K562 (cell line): ENCODE measurements around the gene SLAMF6. TPM values are rescaled to one million over a fixed set of nuclear protein-coding genes. Genes with fewer than 3 reads are reported as not detected.

ENCODE experiments used
- CHCHD3 ChIP-seq: fragments of 250-450 bp; sonication (Bioruptor Pico); IDR thresholded peaks from 2 replicates; pipeline ENCODE4 v2.1.2; 2022; ENCODE audit warnings: mild to moderate bottlenecking
- SLC30A9 ChIP-seq: fragments of 250-450 bp; sonication (Bioruptor Pico); IDR thresholded peaks from 2 replicates; pipeline ENCODE4 v1.8.0; 2022; ENCODE audit warnings: mild to moderate bottlenecking, moderate library complexity
- TOE1 ChIP-seq, 2 experiments: fragments of 450-650 bp in 1 of 2; sonication (generic) in 1 of 2; formaldehyde crosslinking in 1 of 2; IDR thresholded peaks; 2 replicates each; pipeline versions ENCODE4 v1.7.1 to v1.8.0; 2016 to 2022; ENCODE audit warnings: borderline replicate concordance in 2 of 2, mild to moderate bottlenecking in 2 of 2, antibody characterized with exemption in 1 of 2, inconsistent platforms in 1 of 2, low read depth in 1 of 2, missing genetic modification reagents in 1 of 2, moderate library complexity in 1 of 2
- polyA plus RNA-seq, 8 experiments: library from polyadenylated mRNA; depleted of rRNA in 4 of 8; stranded (reverse) in 5 of 8; unstranded in 3 of 8; fragments of >200 nt; fragmentation: Nextera tagmentation in 2 of 8; fragmentation: Illumina TruSeq in 1 of 8; extraction: Ambion mirVana in 2 of 8; extraction: Trizol in 1 of 8; gene quantifications; 2 replicates each; pipeline versions ENCODE4 v1.2.1 to v1.2.3, GENCODE V29; 2011 to 2014; ENCODE audit warnings: inconsistent platforms in 1 of 8, missing spikeins in 1 of 8
- total RNA-seq, 7 experiments: library from RNA; depleted of rRNA in 6 of 7; stranded (reverse); fragments of >200 nt in 6 of 7; fragmentation: Illumina TruSeq in 2 of 7; extraction: Trizol in 2 of 7; gene quantifications; 2 replicates each; pipeline versions ENCODE4 v1.2.1 to v1.2.3, GENCODE V29; 2011 to 2021; ENCODE audit warnings: low replicate concordance in 1 of 7
- TF ChIP-seq, protein P1 (sequence below): fragments of 450-650 bp; IDR thresholded peaks from 2 replicates; pipeline ENCODE4 v1.6.1; 2016; ENCODE audit warnings: mild to moderate bottlenecking, moderate library complexity
- TF ChIP-seq, protein P2 (sequence below): sonication (generic); formaldehyde crosslinking; IDR thresholded peaks from 2 replicates; pipeline ENCODE4 v1.9.0; 2022; ENCODE audit warnings: mild to moderate bottlenecking, missing genetic modification reagents
- TF ChIP-seq, protein P3 (sequence below): fragments of 200-400 bp; formaldehyde crosslinking; IDR thresholded peaks from 2 replicates; pipeline ENCODE4 v1.6.1; 2017; ENCODE audit warnings: mild to moderate bottlenecking, low read depth, low read length, moderate library complexity
- TF ChIP-seq, protein P4 (sequence below), 2 experiments: IDR thresholded peaks in 1 of 2; conservative IDR thresholded peaks in 1 of 2; 2 replicates each; pipeline ENCODE4 v1.6.1; 2016; ENCODE audit warnings: low read depth in 2 of 2, mild to moderate bottlenecking in 1 of 2, missing compliant biosample characterization in 1 of 2, missing genetic modification characterization in 1 of 2, moderate library complexity in 1 of 2

The SLAMF6 gene
- total and polyA plus RNA-seq, 9 of the 15 experiments (the other 6 are each of a cell fraction or from before 2014, with no cell fraction given): 0.56 to 4.8 (median 1.1) TPM

DNA sequence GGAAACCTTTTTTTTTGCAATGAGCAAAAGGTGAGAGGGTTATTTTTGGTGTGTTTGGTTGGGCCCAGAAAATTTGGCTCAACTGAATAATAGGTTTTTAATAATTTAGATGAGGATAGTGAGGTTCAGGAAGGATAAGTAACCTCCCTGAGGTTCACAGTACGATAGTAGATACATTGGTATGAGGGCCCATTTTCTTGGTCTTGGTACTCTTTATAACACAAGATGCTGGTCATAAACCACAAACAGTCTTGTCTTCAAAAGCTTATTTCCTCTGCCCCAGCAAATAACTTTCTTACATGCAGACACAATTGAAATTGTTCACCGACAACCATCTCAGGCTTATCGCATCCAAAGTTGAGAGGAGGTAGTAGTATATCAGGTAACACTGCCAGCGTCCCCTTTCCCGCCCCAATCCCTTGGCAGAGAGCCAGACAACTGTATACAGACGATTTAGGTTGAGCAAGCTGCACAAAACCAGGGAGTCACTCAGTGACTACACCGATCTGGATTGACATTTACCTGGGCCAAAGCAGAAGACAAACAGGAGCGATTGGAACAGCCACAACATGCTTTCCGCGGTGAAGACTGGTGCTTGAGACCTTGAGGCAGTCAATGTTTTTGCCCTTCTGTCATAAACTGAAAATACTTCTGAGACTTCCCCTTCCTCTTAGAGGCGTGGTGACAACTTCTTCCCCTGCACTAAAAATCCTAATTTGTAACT is at the start of gene SLAMF6 (continued):
- TF ChIP-seq, protein P1, sequence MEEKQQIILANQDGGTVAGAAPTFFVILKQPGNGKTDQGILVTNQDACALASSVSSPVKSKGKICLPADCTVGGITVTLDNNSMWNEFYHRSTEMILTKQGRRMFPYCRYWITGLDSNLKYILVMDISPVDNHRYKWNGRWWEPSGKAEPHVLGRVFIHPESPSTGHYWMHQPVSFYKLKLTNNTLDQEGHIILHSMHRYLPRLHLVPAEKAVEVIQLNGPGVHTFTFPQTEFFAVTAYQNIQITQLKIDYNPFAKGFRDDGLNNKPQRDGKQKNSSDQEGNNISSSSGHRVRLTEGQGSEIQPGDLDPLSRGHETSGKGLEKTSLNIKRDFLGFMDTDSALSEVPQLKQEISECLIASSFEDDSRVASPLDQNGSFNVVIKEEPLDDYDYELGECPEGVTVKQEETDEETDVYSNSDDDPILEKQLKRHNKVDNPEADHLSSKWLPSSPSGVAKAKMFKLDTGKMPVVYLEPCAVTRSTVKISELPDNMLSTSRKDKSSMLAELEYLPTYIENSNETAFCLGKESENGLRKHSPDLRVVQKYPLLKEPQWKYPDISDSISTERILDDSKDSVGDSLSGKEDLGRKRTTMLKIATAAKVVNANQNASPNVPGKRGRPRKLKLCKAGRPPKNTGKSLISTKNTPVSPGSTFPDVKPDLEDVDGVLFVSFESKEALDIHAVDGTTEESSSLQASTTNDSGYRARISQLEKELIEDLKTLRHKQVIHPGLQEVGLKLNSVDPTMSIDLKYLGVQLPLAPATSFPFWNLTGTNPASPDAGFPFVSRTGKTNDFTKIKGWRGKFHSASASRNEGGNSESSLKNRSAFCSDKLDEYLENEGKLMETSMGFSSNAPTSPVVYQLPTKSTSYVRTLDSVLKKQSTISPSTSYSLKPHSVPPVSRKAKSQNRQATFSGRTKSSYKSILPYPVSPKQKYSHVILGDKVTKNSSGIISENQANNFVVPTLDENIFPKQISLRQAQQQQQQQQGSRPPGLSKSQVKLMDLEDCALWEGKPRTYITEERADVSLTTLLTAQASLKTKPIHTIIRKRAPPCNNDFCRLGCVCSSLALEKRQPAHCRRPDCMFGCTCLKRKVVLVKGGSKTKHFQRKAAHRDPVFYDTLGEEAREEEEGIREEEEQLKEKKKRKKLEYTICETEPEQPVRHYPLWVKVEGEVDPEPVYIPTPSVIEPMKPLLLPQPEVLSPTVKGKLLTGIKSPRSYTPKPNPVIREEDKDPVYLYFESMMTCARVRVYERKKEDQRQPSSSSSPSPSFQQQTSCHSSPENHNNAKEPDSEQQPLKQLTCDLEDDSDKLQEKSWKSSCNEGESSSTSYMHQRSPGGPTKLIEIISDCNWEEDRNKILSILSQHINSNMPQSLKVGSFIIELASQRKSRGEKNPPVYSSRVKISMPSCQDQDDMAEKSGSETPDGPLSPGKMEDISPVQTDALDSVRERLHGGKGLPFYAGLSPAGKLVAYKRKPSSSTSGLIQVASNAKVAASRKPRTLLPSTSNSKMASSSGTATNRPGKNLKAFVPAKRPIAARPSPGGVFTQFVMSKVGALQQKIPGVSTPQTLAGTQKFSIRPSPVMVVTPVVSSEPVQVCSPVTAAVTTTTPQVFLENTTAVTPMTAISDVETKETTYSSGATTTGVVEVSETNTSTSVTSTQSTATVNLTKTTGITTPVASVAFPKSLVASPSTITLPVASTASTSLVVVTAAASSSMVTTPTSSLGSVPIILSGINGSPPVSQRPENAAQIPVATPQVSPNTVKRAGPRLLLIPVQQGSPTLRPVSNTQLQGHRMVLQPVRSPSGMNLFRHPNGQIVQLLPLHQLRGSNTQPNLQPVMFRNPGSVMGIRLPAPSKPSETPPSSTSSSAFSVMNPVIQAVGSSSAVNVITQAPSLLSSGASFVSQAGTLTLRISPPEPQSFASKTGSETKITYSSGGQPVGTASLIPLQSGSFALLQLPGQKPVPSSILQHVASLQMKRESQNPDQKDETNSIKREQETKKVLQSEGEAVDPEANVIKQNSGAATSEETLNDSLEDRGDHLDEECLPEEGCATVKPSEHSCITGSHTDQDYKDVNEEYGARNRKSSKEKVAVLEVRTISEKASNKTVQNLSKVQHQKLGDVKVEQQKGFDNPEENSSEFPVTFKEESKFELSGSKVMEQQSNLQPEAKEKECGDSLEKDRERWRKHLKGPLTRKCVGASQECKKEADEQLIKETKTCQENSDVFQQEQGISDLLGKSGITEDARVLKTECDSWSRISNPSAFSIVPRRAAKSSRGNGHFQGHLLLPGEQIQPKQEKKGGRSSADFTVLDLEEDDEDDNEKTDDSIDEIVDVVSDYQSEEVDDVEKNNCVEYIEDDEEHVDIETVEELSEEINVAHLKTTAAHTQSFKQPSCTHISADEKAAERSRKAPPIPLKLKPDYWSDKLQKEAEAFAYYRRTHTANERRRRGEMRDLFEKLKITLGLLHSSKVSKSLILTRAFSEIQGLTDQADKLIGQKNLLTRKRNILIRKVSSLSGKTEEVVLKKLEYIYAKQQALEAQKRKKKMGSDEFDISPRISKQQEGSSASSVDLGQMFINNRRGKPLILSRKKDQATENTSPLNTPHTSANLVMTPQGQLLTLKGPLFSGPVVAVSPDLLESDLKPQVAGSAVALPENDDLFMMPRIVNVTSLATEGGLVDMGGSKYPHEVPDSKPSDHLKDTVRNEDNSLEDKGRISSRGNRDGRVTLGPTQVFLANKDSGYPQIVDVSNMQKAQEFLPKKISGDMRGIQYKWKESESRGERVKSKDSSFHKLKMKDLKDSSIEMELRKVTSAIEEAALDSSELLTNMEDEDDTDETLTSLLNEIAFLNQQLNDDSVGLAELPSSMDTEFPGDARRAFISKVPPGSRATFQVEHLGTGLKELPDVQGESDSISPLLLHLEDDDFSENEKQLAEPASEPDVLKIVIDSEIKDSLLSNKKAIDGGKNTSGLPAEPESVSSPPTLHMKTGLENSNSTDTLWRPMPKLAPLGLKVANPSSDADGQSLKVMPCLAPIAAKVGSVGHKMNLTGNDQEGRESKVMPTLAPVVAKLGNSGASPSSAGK: peak; percentile 48
- TF ChIP-seq, protein P2, sequence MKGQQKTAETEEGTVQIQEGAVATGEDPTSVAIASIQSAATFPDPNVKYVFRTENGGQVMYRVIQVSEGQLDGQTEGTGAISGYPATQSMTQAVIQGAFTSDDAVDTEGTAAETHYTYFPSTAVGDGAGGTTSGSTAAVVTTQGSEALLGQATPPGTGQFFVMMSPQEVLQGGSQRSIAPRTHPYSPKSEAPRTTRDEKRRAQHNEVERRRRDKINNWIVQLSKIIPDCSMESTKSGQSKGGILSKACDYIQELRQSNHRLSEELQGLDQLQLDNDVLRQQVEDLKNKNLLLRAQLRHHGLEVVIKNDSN: no peak
- no peak for TF ChIP-seq CHCHD3 (CRISPR knock-in tag)
- TF ChIP-seq, protein P3, sequence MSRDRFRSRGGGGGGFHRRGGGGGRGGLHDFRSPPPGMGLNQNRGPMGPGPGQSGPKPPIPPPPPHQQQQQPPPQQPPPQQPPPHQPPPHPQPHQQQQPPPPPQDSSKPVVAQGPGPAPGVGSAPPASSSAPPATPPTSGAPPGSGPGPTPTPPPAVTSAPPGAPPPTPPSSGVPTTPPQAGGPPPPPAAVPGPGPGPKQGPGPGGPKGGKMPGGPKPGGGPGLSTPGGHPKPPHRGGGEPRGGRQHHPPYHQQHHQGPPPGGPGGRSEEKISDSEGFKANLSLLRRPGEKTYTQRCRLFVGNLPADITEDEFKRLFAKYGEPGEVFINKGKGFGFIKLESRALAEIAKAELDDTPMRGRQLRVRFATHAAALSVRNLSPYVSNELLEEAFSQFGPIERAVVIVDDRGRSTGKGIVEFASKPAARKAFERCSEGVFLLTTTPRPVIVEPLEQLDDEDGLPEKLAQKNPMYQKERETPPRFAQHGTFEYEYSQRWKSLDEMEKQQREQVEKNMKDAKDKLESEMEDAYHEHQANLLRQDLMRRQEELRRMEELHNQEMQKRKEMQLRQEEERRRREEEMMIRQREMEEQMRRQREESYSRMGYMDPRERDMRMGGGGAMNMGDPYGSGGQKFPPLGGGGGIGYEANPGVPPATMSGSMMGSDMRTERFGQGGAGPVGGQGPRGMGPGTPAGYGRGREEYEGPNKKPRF: no peak
- TF ChIP-seq, protein P4, sequence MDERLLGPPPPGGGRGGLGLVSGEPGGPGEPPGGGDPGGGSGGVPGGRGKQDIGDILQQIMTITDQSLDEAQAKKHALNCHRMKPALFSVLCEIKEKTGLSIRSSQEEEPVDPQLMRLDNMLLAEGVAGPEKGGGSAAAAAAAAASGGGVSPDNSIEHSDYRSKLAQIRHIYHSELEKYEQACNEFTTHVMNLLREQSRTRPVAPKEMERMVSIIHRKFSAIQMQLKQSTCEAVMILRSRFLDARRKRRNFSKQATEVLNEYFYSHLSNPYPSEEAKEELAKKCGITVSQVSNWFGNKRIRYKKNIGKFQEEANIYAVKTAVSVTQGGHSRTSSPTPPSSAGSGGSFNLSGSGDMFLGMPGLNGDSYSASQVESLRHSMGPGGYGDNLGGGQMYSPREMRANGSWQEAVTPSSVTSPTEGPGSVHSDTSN (CRISPR knock-in tag; IDR thresholded peaks at IDR 0.05; ENCODE audit: low read depth): no peak
- TF ChIP-seq, protein P4 (tag; conservative IDR thresholded peaks at IDR 0.05; ENCODE audit: low read depth): 0 out of 2 replicates have a peak, but pooled peaks have one; percentile 8
- TF ChIP-seq TOE1 (IDR thresholded peaks at IDR 0.05; ENCODE audit: borderline replicate concordance): no peak
- TF ChIP-seq TOE1 (CRISPR knock-in tag; IDR thresholded peaks at IDR 0.05; ENCODE audit: borderline replicate concordance, low read depth): no peak
- no peak for TF ChIP-seq SLC30A9
